H1 (cell line): ENCODE results near the gene DOK7.

ENCODE experiments used
- CTCF ChIP-seq, 3 experiments: IDR thresholded peaks; 1 replicate in 2 of 3; 2 replicates in 1 of 3; pipeline versions ENCODE4 v1.5.1 to v1.6.1; 2011; ENCODE audit warnings: low read length in 3 of 3, mild to moderate bottlenecking in 3 of 3, inconsistent platforms in 2 of 3, low read depth in 1 of 3, moderate library complexity in 1 of 3; ENCODE audit not compliant: insufficient read depth in 1 of 3; ENCODE audit errors: control extremely low read depth in 1 of 3
- EP300 ChIP-seq, 2 experiments: IDR thresholded peaks; 1 replicate in 1 of 2; 2 replicates in 1 of 2; pipeline ENCODE4 v1.6.1; 2011 to 2012; ENCODE audit warnings: low read depth in 2 of 2, low read length in 2 of 2, mild to moderate bottlenecking in 2 of 2, borderline replicate concordance in 1 of 2, inconsistent platforms in 1 of 2, moderate library complexity in 1 of 2
- EZH2 ChIP-seq: fragments of 200-600 bp; sonication (generic); IDR thresholded peaks from 2 replicates; pipeline ENCODE4 v1.7.1; 2012; ENCODE audit warnings: low read depth, mild to moderate bottlenecking, moderate library complexity, low read length, inconsistent platforms; ENCODE audit not compliant: severe bottlenecking
- KDM1A ChIP-seq: fragments of 200-600, 300-600 bp; sonication (generic); IDR thresholded peaks from 2 replicates; pipeline ENCODE4 v1.7.1; 2016; ENCODE audit warnings: mild to moderate bottlenecking, low read length, borderline replicate concordance
- SRF ChIP-seq: IDR thresholded peaks from 2 replicates; pipeline ENCODE4 v1.6.1; 2011; ENCODE audit warnings: mild to moderate bottlenecking, low read depth, low read length, moderate library complexity

- TF ChIP-seq SRF (no peak), CTCF (IDR thresholded peaks at IDR 0.05; ENCODE audit: control extremely low read depth in 1 of 3, insufficient read depth in 1 of 3, low read depth in 1 of 3, low read length in 3 of 3) (no peak), EP300 (IDR thresholded peaks at IDR 0.05; ENCODE audit: borderline replicate concordance in 1 of 2, low read depth in 2 of 2, low read length in 2 of 2) (no peak), KDM1A (no peak), EZH2 (no peak)
Observed at GRCh38 chr4:3460926-3461325, 2.2 kb upstream of the DOK7 start.
